Sciatic nerve (tissue), 2 donors: Measurements from ENCODE around the gene PCDHA6. TPM values are rescaled to one million over a fixed set of nuclear protein-coding genes. Genes with fewer than 3 reads are reported as not detected.
"Not testable (repeated sequence)": the region's sequence is repeated elsewhere in the genome, so short reads cannot be mapped to it uniquely, and the experiment has no call there.

ENCODE experiments used
- ATAC-seq: fragments of 200-7000 bp; cut with Tn5 transposase; one replicate; pipeline ENCODE4 v1.9.1; 2020; ENCODE audit warnings: mild to moderate bottlenecking, moderate library complexity
- DNase-seq: peaks from one replicate; pipeline ENCODE4 v3.0.0-alpha.2; 2020; ENCODE audit warnings: low spot score
- intact Hi-C: fragments of 100-400 bp; cut with DNase I; formaldehyde crosslinking; loops from one replicate; pipeline ENCODE4 v1.14.2; 2022
- total RNA-seq: library from RNA; stranded (reverse); fragmentation: NEBNext Ultra II Directional; extraction: Animal tissue kit (Norgen Biotek cat#: 25700); gene quantifications from one replicate; pipeline ENCODE4 v1.2.1, GENCODE V29; 2021
- donor health status: DM: no; HTN: no; CAD: no.
- donor health status: DM: no; HTN: no; CAD: no.

The PCDHA6 gene
- total RNA-seq, 1 donor from 2014 or later: 0.76 TPM

DNA sequence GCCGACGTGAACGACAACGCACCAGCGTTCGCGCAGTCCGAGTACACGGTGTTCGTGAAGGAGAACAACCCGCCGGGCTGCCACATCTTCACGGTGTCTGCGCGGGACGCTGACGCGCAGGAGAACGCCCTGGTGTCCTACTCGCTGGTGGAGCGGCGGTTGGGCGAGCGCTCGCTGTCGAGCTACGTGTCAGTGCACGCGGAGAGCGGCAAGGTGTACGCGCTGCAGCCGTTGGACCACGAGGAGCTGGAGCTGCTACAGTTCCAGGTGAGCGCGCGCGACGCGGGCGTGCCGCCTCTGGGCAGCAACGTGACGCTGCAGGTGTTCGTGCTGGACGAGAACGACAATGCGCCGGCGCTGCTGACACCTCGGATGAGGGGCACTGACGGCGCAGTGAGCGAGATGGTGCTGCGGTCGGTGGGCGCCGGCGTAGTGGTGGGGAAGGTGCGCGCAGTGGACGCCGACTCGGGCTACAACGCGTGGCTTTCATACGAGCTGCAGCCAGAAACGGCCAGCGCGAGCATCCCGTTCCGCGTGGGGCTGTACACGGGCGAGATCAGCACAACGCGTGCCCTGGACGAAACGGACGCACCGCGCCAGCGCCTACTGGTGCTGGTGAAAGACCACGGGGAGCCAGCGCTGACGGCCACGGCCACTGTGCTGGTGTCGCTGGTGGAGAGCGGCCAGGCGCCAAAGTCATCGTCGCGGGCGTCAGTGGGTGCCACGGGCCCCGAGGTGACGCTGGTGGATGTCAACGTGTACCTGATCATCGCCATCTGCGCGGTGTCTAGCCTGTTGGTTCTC is 22.3 kb downstream of the PCDHA6 start:
- DNase-seq, intact Hi-C loops, ATAC-seq: not testable (repeated sequence)

GRCh38 chr5:140855772-140856674 is 28.3 kb downstream of the PCDHA6 start, which contains the start of gene PCDHA10:
Gene PCDHA10 (plus strand): TSS chr5:140855897. CDS start chr5:140856049, 152 bp downstream.
- intact Hi-C loops: no loop called here
- ATAC-seq (no peak), DNase-seq (no peak)

GRCh38 chr5:140857177-140857986 is 29.6 kb downstream of the PCDHA6 start:
- intact Hi-C loops: no loop called here
- DNase-seq (no peak), ATAC-seq (no peak)

DNA sequence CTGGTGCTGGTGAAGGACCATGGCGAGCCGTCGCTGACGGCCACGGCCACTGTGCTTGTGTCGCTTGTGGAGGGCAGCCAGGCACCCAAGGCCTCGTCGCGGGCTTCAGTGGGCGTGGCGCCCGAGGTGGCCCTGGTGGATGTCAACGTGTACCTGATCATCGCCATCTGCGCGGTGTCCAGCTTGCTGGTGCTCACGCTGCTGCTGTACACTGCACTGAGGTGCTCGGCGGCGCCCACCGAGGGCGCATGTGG is 30.2 kb downstream of the PCDHA6 start:
- DNase-seq (no peak), ATAC-seq (no peak)
- intact Hi-C loops: no loop called here

DNA sequence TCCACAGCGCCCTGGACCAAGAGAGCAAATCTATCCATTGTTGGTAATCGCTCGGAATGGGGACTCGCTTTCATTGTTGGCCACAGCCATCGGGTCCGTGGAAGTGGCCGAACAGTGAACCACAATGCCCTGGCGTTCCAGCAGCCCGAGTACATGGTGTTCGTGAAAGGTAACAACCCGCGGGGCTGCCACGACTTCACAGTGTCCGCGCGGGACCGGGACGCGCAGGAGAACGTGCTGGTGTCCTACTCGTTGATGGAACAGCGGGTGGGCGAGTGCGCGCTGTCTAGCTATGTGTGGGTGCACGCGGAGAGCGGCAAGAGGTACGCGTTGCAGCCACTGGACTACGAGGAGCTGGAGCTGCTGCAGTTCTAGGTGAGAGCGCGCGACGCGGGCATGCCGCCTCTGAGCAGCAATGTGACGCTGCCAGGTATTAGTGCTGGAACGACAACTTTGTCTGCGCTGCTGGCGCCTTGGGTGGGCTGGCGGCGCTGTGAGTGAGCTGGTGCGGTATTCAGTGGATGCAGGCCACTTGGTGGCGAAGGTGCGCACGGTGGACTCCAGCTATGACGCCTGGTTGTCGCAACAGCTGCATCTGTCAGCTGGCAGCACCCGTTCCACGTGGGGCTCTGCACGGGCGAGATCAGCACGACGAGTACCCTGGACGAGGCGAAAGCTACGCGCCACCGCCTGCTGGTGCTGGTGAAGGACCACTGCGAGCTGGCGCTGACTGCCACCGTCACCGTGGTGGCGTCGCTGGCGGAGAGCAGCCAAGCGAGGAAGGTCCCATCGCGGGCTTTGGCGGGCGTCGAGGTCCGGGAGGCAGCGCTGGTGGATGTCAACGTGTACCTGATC is 34.9 kb downstream of the PCDHA6 start:
- ATAC-seq: no peak
- intact Hi-C loops: no loop called here
- DNase-seq: no peak

GRCh38 chr5:140868721-140869554 is 41.2 kb downstream of the PCDHA6 start, which contains the start of gene PCDHA11:
Gene PCDHA11 (plus strand): TSS chr5:140868957. CDS start chr5:140869104, 147 bp downstream.
- peak; percentile 51 for ATAC-seq
- DNase-seq: no peak
- intact Hi-C loops: no loop called here

GRCh38 chr5:140869555-140869886 is 41.8 kb downstream of the PCDHA6 start:
- no peak for ATAC-seq
- intact Hi-C loops: no loop called here
- no peak for DNase-seq

DNA sequence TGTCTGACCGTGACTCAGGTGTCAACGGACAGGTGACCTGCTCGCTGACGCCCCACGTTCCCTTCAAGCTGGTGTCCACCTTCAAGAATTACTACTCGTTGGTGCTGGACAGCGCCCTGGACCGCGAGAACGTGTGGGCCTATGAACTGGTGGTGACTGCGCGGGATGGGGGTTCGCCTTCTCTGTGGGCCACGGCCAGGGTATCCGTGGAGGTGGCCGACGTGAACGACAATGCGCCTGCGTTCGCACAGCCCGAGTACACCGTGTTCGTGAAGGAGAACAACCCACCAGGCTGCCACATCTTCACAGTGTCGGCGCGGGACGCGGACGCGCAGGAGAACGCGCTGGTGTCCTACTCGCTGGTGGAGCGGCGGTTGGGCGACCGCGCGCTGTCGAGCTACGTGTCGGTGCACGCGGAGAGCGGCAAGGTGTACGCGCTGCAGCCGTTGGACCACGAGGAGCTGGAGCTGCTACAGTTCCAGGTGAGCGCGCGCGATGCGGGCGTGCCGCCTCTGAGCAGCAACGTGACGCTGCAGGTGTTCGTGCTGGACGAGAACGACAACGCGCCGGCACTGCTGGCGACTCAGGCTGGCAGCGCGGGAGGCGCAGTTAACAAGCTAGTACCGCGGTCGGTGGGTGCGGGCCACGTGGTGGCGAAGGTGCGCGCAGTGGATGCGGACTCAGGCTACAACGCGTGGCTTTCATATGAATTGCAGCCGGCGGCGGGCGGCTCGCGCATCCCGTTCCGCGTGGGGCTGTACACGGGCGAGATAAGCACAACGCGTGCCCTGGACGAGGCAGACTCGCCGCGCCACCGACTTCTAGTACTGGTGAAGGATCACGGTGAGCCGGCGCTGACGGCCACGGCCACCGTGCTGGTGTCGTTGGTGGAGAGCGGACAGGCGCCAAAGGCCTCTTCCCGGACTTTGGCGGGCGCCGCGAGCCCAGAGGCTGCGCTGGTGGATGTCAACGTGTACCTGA is 42.8 kb downstream of the PCDHA6 start:
- intact Hi-C loops: no loop called here
- DNase-seq (no peak), ATAC-seq (no peak)

- ATAC-seq: no peak
- DNase-seq: no peak
- intact Hi-C loops: no loop called here
These were observed 47.6 kb downstream of the PCDHA6 start, which contains the start of gene PCDHA12 for GRCh38 chr5:140875085-140876065. Gene PCDHA12 (plus strand): TSS chr5:140875308. CDS start chr5:140875473, 165 bp downstream.

DNA sequence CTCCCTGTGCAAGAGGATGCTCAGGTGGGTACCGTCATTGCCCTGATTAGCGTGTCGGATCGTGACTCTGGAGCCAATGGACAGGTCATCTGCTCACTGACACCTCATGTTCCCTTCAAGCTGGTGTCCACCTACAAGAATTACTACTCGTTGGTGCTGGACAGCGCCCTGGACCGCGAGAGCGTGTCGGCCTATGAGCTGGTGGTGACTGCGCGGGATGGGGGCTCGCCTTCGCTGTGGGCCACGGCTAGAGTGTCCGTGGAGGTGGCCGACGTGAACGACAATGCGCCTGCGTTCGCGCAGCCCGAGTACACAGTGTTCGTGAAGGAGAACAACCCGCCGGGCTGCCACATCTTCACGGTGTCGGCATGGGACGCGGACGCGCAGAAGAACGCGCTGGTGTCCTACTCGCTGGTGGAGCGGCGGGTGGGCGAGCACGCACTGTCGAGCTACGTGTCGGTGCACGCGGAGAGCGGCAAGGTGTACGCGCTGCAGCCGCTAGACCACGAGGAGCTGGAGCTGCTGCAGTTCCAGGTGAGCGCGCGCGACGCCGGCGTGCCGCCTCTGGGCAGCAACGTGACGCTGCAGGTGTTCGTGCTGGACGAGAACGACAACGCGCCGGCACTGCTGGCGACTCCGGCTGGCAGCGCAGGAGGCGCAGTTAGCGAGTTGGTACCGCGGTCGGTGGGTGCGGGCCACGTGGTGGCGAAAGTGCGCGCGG is 48.9 kb downstream of the PCDHA6 start:
- intact Hi-C loops, DNase-seq, ATAC-seq: not testable (repeated sequence)

DNA sequence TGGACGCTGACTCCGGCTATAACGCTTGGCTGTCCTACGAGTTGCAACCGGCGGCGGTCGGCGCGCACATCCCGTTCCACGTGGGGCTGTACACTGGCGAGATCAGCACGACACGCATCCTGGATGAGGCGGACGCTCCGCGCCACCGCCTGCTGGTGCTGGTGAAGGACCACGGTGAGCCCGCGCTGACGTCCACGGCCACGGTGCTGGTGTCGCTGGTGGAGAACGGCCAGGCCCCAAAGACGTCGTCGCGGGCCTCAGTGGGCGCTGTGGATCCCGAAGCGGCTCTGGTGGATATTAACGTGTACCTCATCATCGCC is 49.5 kb downstream of the PCDHA6 start:
- no peak for ATAC-seq
- no peak for DNase-seq
- intact Hi-C loops: no loop called here
